ENCODE results near the gene HSDL2.

The HSDL2 gene

GRCh38 chr9:112445196-112445595, 65.3 kb downstream of the HSDL2 start:
- no peak for DNase-seq

- no peak for DNase-seq
Observed at GRCh38 chr9:112446080-112446479, 66.2 kb downstream of the HSDL2 start.

- DNase-seq: no peak
Observed at GRCh38 chr9:112446526-112446925, 66.6 kb downstream of the HSDL2 start.

GRCh38 chr9:112447283-112447761, 67.4 kb downstream of the HSDL2 start:
- no peak for DNase-seq

GRCh38 chr9:112462855-112463254, 82.9 kb downstream of the HSDL2 start:
- DNase-seq: no peak

GRCh38 chr9:112465352-112465751, 85.4 kb downstream of the HSDL2 start:
- DNase-seq: no peak

GRCh38 chr9:112472996-112473395, 93.1 kb downstream of the HSDL2 start:
- no peak for DNase-seq

- no peak for DNase-seq
Observed at GRCh38 chr9:112473986-112474385, 94.1 kb downstream of the HSDL2 start.

- no peak for DNase-seq
Observed at GRCh38 chr9:112475318-112475717, 95.4 kb downstream of the HSDL2 start.

- no peak for DNase-seq
Observed at GRCh38 chr9:112477330-112477729, 97.4 kb downstream of the HSDL2 start.

GRCh38 chr9:112479221-112479620, 99.3 kb downstream of the HSDL2 start:
- no peak for DNase-seq

GRCh38 chr9:112484607-112485006, 104.7 kb downstream of the HSDL2 start:
- no peak for DNase-seq

- no peak for DNase-seq
Observed at GRCh38 chr9:112485574-112485973, 105.7 kb downstream of the HSDL2 start.

- DNase-seq: peak in 55 of 58 donors; percentile 13 to 83 (median 61)
Observed at GRCh38 chr9:112486221-112487007, 106.5 kb downstream of the HSDL2 start, which contains the start of gene KIAA1958. TSS of gene KIAA1958 (plus strand) at chr9:112486827. CDS start at chr9:112574081, 87,254 bp downstream.

GRCh38 chr9:112487008-112487798, 107.3 kb downstream of the HSDL2 start:
- peak in 41 of 58 donors; percentile 4 to 62 (median 45) for DNase-seq

- DNase-seq: peak in 1 of 58 donors; percentile 4
Observed at GRCh38 chr9:112487799-112488340, 108.0 kb downstream of the HSDL2 start.

- peak in 2 of 58 donors; percentile 9 to 56 for DNase-seq
Observed at GRCh38 chr9:112489039-112489546, 109.2 kb downstream of the HSDL2 start.

GRCh38 chr9:112489876-112490666, 110.2 kb downstream of the HSDL2 start:
- DNase-seq: peak in 2 of 58 donors; percentile 20 to 42

- no peak for DNase-seq
Observed at GRCh38 chr9:112493393-112494137, 113.7 kb downstream of the HSDL2 start.

- DNase-seq: no peak
Observed at GRCh38 chr9:112494153-112494552, 114.2 kb downstream of the HSDL2 start.

All from anterior cingulate cortex (tissue), 58 donors.